ENCODE measurements around the gene UQCRQ. TPM values are rescaled to one million over a fixed set of nuclear protein-coding genes. Genes with fewer than 3 reads are reported as not detected.

UQCRQ gene
- total RNA-seq, 1 experiment from 2014 or later: 306 TPM

GRCh38 chr5:132849347-132849746, 17.1 kb upstream of the UQCRQ start:
- no peak for TF ChIP-seq CTCF (conservative IDR thresholded peaks at IDR 0.05)
- H3K27ac Mint-ChIP-seq: no peak overlapping the region
- no peak overlapping the region for H3K14ac ChIP-seq (ENCODE audit: insufficient read depth, low read length)
- no peak overlapping the region for H2BK5ac ChIP-seq (ENCODE audit: insufficient read length, low read length)
- no peak overlapping the region for H4K91ac ChIP-seq (ENCODE audit: insufficient read length, low read depth, low read length)
- no peak for DNase-seq
- no peak overlapping the region for H3K56ac ChIP-seq (ENCODE audit: insufficient read length, low read depth, low read length)
- H2BK20ac ChIP-seq (ENCODE audit: low read depth, low read length, poor library complexity, severe bottlenecking): no peak overlapping the region
- H3K9me3 Mint-ChIP-seq: no peaks in the 10 kb centered on the region
- no peak overlapping the region for H2BK12ac ChIP-seq (ENCODE audit: insufficient read length, low read depth, low read length)
- no peak overlapping the region for H3K18ac ChIP-seq (ENCODE audit: insufficient read length, low read depth, low read length)
- no peaks in the 10 kb centered on the region for H3K79me1 ChIP-seq (ENCODE audit: insufficient read depth, low read depth, low read length, poor library complexity, severe bottlenecking)
- no peak overlapping the region for H3K4ac ChIP-seq (ENCODE audit: low read depth, low read length)
- no peak overlapping the region for H3K23ac ChIP-seq (ENCODE audit: insufficient read length, low read depth, low read length)
- H3K23me2 ChIP-seq (ENCODE audit: insufficient read length, low read depth, low read length, poor library complexity, severe bottlenecking): no peaks in the 10 kb centered on the region
- H3K27me3 Mint-ChIP-seq (ENCODE audit: low read depth): no peaks in the 10 kb centered on the region
- no peaks in the 10 kb centered on the region for H3K27me3 ChIP-seq (ENCODE audit: insufficient read depth, low read length)
- H3K9me3 ChIP-seq (ENCODE audit: control insufficient read depth, low read depth, low read length): no peaks in the 10 kb centered on the region
- H2AK5ac ChIP-seq (ENCODE audit: insufficient read length, low read length): no peak overlapping the region
- H3K36me3 Mint-ChIP-seq (ENCODE audit: insufficient read depth in 1 of 3, low read depth in 3 of 3): no peaks in the 10 kb centered on the region
- no CpG with 5 or more reads among the region's 1 CpG for WGBS (ENCODE audit: extremely low coverage, insufficient read length, low lambda C conversion rate)
- peaks cover 3% of the 10 kb centered on the region in 2 experiments; a peak in 3 of 4 replicates for H3K4me1 Mint-ChIP-seq
- no peak overlapping the region for H3T11ph ChIP-seq (ENCODE audit: low read length)
- H2AFZ ChIP-seq (ENCODE audit: low read length): no peak overlapping the region
- no peak overlapping the region for H4K8ac ChIP-seq (replicated peaks; ENCODE audit: insufficient read length, low read depth, low read length)
- H3K4me1 ChIP-seq (ENCODE audit: insufficient read depth, low read length): no peaks in the 10 kb centered on the region
- no peaks in the 10 kb centered on the region for H4K20me1 ChIP-seq (ENCODE audit: control insufficient read depth, insufficient read depth, insufficient read length)
- no peak overlapping the region for H2BK120ac ChIP-seq (ENCODE audit: low read depth, low read length, poor library complexity, severe bottlenecking)
- H4K5ac ChIP-seq (ENCODE audit: insufficient read length, low read depth, low read length): no peak overlapping the region
- no peaks in the 10 kb centered on the region for H3K79me2 ChIP-seq (ENCODE audit: insufficient read depth, low read length)
- H3K27ac ChIP-seq (ENCODE audit: insufficient read length, low read depth, low read length): no peak overlapping the region
- no peak overlapping the region for H3K9ac ChIP-seq (ENCODE audit: extremely low read depth, insufficient read length, low read length)
- H2BK15ac ChIP-seq (ENCODE audit: low read depth, low read length): no peak overlapping the region
- no peak overlapping the region for H3K4me3 Mint-ChIP-seq
- H3K4me2 ChIP-seq (ENCODE audit: insufficient read depth, insufficient read length, low read length): no peak overlapping the region

Measured in H9 (cell line).